KMS-11 (cell line): ENCODE data around the gene RTBDN.

Source experiments
- H2AFZ ChIP-seq: fragments of 200-600 bp; sonication (generic); 2 replicates; pipeline ENCODE4 v1.6.1; 2016; ENCODE audit warnings: antibody characterized with exemption, mixed run types, low read depth
- H3K27ac ChIP-seq: fragments of 200-600 bp; sonication (generic); 2 replicates; pipeline ENCODE4 v1.6.1; 2016; ENCODE audit warnings: mild to moderate bottlenecking, mixed run types
- H3K27me3 ChIP-seq: fragments of 200-600 bp; sonication (generic); 2 replicates; pipeline ENCODE4 v1.6.1; 2017; ENCODE audit warnings: mild to moderate bottlenecking, low read depth, mixed run types, moderate library complexity; ENCODE audit not compliant: insufficient read depth
- H3K36me3 ChIP-seq: fragments of 200-600 bp; sonication (generic); 2 replicates; pipeline ENCODE4 v1.6.1; 2017; ENCODE audit warnings: mild to moderate bottlenecking, mixed run types; ENCODE audit not compliant: insufficient read depth
- H3K4me1 ChIP-seq: fragments of 200-600 bp; sonication (generic); 2 replicates; pipeline ENCODE4 v1.6.1; 2016; ENCODE audit warnings: mild to moderate bottlenecking, low read depth, mixed run types; ENCODE audit not compliant: poor library complexity, severe bottlenecking
- H3K4me2 ChIP-seq: fragments of 200-600 bp; sonication (generic); 2 replicates; pipeline ENCODE4 v1.7.0; 2016; ENCODE audit warnings: mild to moderate bottlenecking, mixed run types
- H3K4me3 ChIP-seq: fragments of 200-600 bp; sonication (generic); IDR thresholded peaks from 2 replicates; pipeline ENCODE4 v1.6.1; 2017; ENCODE audit warnings: low read depth, low read length, mixed read lengths; ENCODE audit not compliant: insufficient read depth
- H3K79me2 ChIP-seq: fragments of 200-600 bp; sonication (generic); 2 replicates; pipeline ENCODE4 v1.6.1; 2016; ENCODE audit warnings: low read depth, mixed run types; ENCODE audit not compliant: insufficient read depth
- H3K9ac ChIP-seq: fragments of 200-600 bp; sonication (generic); 2 replicates; pipeline ENCODE4 v1.6.1; 2016; ENCODE audit warnings: mild to moderate bottlenecking, mixed run types
- H4K20me1 ChIP-seq: fragments of 200-600 bp; sonication (generic); 2 replicates; pipeline ENCODE4 v1.6.1; 2016; ENCODE audit warnings: mild to moderate bottlenecking, mixed run types; ENCODE audit not compliant: insufficient read depth
- CTCF ChIP-seq: fragments of 200-600 bp; sonication (generic); conservative IDR thresholded peaks from 2 replicates; pipeline ENCODE4 v1.6.1; 2017; ENCODE audit warnings: low read depth, mild to moderate bottlenecking, antibody characterized with exemption, low read length, moderate library complexity, mixed read lengths

Gene RTBDN

DNA sequence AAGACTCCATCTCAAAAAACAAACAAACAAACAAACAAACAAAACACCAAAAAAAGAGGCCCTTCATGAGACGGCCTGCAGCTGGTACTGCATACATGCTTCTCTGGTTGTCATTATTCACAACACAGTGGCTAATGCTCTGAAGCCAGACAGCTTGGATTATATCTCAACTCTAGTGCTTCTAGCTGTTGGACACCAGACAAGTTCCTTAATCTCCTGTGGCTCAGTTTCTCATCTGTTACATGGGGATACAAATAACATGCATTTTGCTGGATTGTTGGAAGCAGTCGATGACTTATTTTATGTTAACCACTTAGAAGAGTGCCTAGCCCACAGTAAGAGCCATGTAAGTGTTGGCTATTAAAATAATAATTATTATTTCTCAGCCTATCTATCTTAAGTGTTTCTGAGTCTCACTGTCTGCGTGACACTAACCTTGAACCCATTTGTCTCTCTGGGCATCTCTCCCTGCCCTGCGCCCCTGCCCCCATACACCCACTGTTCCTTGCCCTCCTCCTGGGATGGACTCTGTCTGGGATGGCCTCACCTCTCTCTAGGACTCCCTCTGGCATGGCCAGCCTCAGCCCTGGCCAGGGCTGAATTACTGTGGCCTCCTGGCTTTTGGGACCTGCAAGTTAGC, 46.2 kb downstream of the RTBDN start:
- peak overlapping the region; percentile 68; the same call in 1 of the 2 replicates for H3K9ac ChIP-seq
- H3K27me3 ChIP-seq, result no peaks in the 10 kb centered on the region
- peaks cover 18% of the 10 kb centered on the region for H3K79me2 ChIP-seq
- H3K36me3 ChIP-seq, result no peaks in the 10 kb centered on the region
- no peak for TF ChIP-seq CTCF
- peak overlapping the region; percentile 91 for H3K4me2 ChIP-seq
- H3K27ac ChIP-seq, result peak overlapping the region; percentile 93
- H3K4me3 ChIP-seq, result no peak overlapping the region
- no peaks in the 10 kb centered on the region for H4K20me1 ChIP-seq
- H2AFZ ChIP-seq, result peak overlapping the region; percentile 14; the same call in 1 of the 2 replicates
- H3K4me1 ChIP-seq, result peaks cover 47% of the 10 kb centered on the region

- H3K27ac ChIP-seq, result peak overlapping the region; percentile 93; the same call in 1 of the 2 replicates
- H3K9ac ChIP-seq, result no peak overlapping the region
- H3K4me1 ChIP-seq, result peaks cover 52% of the 10 kb centered on the region
Observed at GRCh38 chr19:12787458-12787857, 46.9 kb downstream of the RTBDN start.

GRCh38 chr19:12786952-12787351, 47.4 kb downstream of the RTBDN start:
- Histone ChIP-seq H3K9ac (no peak overlapping the region), H3K4me1 (peaks cover 55% of the 10 kb centered on the region), H4K20me1 (no peaks in the 10 kb centered on the region), H3K4me3 (no peak overlapping the region), H3K79me2 (peaks cover 6% of the 10 kb centered on the region; the same call in 1 of the 2 replicates), H3K27ac (no peak overlapping the region), H3K4me2 (no peak overlapping the region), H2AFZ (no peak overlapping the region), H3K36me3 (no peaks in the 10 kb centered on the region), H3K27me3 (no peaks in the 10 kb centered on the region)
- TF ChIP-seq CTCF, result no peak

More at GRCh38 chr19:12787458-12787857, 46.9 kb downstream of the RTBDN start:
- H3K4me2 ChIP-seq, result peak overlapping the region; percentile 91; the same call in 1 of the 2 replicates
- no peak for TF ChIP-seq CTCF
- H4K20me1 ChIP-seq, result no peaks in the 10 kb centered on the region
- no peaks in the 10 kb centered on the region for H3K36me3 ChIP-seq
- peaks cover 11% of the 10 kb centered on the region for H3K79me2 ChIP-seq
- no peaks in the 10 kb centered on the region for H3K27me3 ChIP-seq
- no peak overlapping the region for H2AFZ ChIP-seq
- no peak overlapping the region for H3K4me3 ChIP-seq

DNA sequence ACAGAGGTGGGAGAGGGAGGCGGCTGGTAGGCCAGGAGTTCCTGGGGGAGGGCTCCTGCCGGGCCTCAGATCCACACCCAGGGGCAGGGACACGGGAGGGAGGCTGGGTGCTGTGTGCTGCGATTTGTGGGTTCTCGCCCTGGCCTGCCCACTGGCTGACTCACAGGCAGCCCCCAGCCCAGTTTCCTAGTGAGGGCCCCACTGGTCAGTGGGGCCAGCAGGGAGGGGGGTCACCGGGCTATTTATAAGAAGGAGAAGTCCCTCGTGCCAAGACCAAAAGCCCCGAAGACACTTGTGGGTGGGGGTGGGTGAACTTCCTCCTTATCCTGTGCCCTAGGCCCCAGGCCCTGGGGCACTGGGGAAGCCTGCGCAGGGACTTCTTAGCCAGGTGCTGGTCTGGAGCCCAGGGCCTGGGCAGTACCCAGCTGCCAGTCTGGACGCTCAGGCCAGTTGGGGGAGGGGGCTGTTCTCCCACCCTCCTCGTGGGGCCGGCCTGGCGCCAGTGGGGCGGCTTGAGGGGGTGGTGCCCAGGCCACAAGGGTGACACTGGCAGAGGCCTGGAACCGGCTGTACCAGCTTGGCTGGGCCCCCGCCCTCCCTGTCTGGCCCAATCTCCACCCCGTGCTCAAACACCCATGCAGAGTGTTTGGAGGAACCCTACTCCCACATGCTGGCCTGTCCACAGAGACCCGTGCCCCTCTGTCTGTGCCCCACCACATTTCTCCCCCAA, 48.1 kb downstream of the RTBDN start:
- Histone ChIP-seq H3K4me2 (no peak overlapping the region), H3K79me2 (no peaks in the 10 kb centered on the region), H2AFZ (no peak overlapping the region), H3K4me1 (peaks cover 60% of the 10 kb centered on the region), H4K20me1 (no peaks in the 10 kb centered on the region), H3K4me3 (no peak overlapping the region), H3K27me3 (no peaks in the 10 kb centered on the region), H3K27ac (no peak overlapping the region; the same call in 1 of the 2 replicates), H3K9ac (no peak overlapping the region), H3K36me3 (no peaks in the 10 kb centered on the region)
- TF ChIP-seq CTCF, result no peak
